WTC11 (cell line): ENCODE results near the gene DYNLT3. TPM values are rescaled to one million over a fixed set of nuclear protein-coding genes. Genes with fewer than 3 reads are reported as not detected.
A peak's percentile ranks its signal among the peaks of the same experiment; 100 is the strongest.

ENCODE experiments used
- ATAC-seq: fragments of 200-7000 bp; cut with Tn5 transposase; 2 replicates; pipeline ENCODE4 v1.10.0; 2021; ENCODE audit warnings: mild to moderate bottlenecking, moderate library complexity
- CTCF ChIA-PET: fragments of 300-600 bp; sonication (Branson Sonifier 250); formaldehyde crosslinking; loops from one replicate; lab custom pipeline; 2021; ENCODE audit warnings: antibody characterized with exemption; lab: Charles Lee
- POLR2A ChIA-PET: fragments of 350-600 bp; sonication (Branson Sonifier 250); formaldehyde crosslinking; loops from one replicate; lab custom pipeline; 2021; ENCODE audit warnings: antibody characterized with exemption; lab: Charles Lee
- DNase-seq: peaks from one replicate; pipeline ENCODE4 v3.0.0; 2021; ENCODE audit warnings: low spot score
- H3K27ac Mint-ChIP-seq: 2 replicates; pipeline ENCODE4 v1.8.0; 2021; ENCODE audit warnings: mixed read lengths
- H3K27me3 Mint-ChIP-seq: 2 replicates; pipeline ENCODE4 v1.8.0; 2021; ENCODE audit warnings: low read depth, mild to moderate bottlenecking, moderate library complexity, mixed read lengths
- H3K36me3 Mint-ChIP-seq: 2 replicates; pipeline ENCODE4 v1.8.0; 2021; ENCODE audit warnings: mixed read lengths
- H3K4me1 Mint-ChIP-seq: 2 replicates; pipeline ENCODE4 v1.8.0; 2022; ENCODE audit warnings: mixed read lengths
- H3K4me3 Mint-ChIP-seq: 2 replicates; pipeline ENCODE4 v1.8.0; 2021; ENCODE audit warnings: mild to moderate bottlenecking, moderate library complexity, mixed read lengths
- H3K9me3 Mint-ChIP-seq: 2 replicates; pipeline ENCODE4 v1.8.0; 2021; ENCODE audit warnings: mixed read lengths
- ATF2 ChIP-seq: sonication (generic); formaldehyde crosslinking; IDR thresholded peaks from 2 replicates; pipeline ENCODE4 v1.8.1; 2022; ENCODE audit warnings: low read depth, missing genetic modification reagents, borderline replicate concordance
- ATF6 ChIP-seq: sonication (generic); formaldehyde crosslinking; IDR thresholded peaks from 2 replicates; pipeline ENCODE4 v1.8.1; 2023; ENCODE audit warnings: mild to moderate bottlenecking, missing genetic modification reagents
- CREB1 ChIP-seq: sonication (generic); formaldehyde crosslinking; IDR thresholded peaks from 2 replicates; pipeline ENCODE4 v1.8.0; 2023; ENCODE audit warnings: mild to moderate bottlenecking, missing genetic modification reagents
- HMGA2 ChIP-seq: fragments of 250-450 bp; sonication (Bioruptor Pico); IDR thresholded peaks from 2 replicates; pipeline ENCODE4 v1.4.0; 2021; ENCODE audit warnings: mild to moderate bottlenecking, moderate library complexity
- MXD4 ChIP-seq: fragments of 250-450 bp; sonication (Bioruptor Pico); IDR thresholded peaks from 2 replicates; pipeline ENCODE4 v1.8.0; 2021; ENCODE audit warnings: mild to moderate bottlenecking, moderate library complexity, borderline replicate concordance
- NFATC4 ChIP-seq: fragments of 250-450 bp; sonication (Bioruptor Pico); IDR thresholded peaks from 2 replicates; pipeline ENCODE4 v1.9.0; 2021; ENCODE audit warnings: mild to moderate bottlenecking
- OVOL2 ChIP-seq: fragments of 250-450 bp; sonication (Bioruptor Pico); IDR thresholded peaks from 2 replicates; pipeline ENCODE4 v1.9.0; 2021; ENCODE audit warnings: mild to moderate bottlenecking, borderline replicate concordance
- RELA ChIP-seq: sonication (generic); formaldehyde crosslinking; IDR thresholded peaks from 2 replicates; pipeline ENCODE4 v1.8.1; 2022; ENCODE audit warnings: missing genetic modification reagents, mild to moderate bottlenecking, borderline replicate concordance
- TEAD1 ChIP-seq: sonication (generic); formaldehyde crosslinking; IDR thresholded peaks from 2 replicates; pipeline ENCODE4 v1.8.0; 2022; ENCODE audit warnings: mild to moderate bottlenecking, missing genetic modification reagents
- TP53 ChIP-seq: sonication (generic); formaldehyde crosslinking; IDR thresholded peaks from 2 replicates; pipeline ENCODE4 v1.8.1; 2023; ENCODE audit warnings: mild to moderate bottlenecking, missing genetic modification reagents
- ZBTB21 ChIP-seq: sonication (generic); formaldehyde crosslinking; IDR thresholded peaks from 2 replicates; pipeline ENCODE4 v1.8.1; 2023; ENCODE audit warnings: mild to moderate bottlenecking, missing genetic modification reagents, borderline replicate concordance
- ZSCAN18 ChIP-seq: fragments of 250-450 bp; sonication (Bioruptor Pico); IDR thresholded peaks from 2 replicates; pipeline ENCODE4 v2.1.2; 2022; ENCODE audit warnings: mild to moderate bottlenecking, moderate library complexity
- total RNA-seq: library from RNA; stranded (reverse); gene quantifications from 3 replicates; pipeline ENCODE4 v1.2.3, GENCODE V29; 2021
- TF ChIP-seq, protein P1 (sequence below): sonication (generic); formaldehyde crosslinking; IDR thresholded peaks from 2 replicates; pipeline ENCODE4 v1.8.1; 2023; ENCODE audit warnings: mild to moderate bottlenecking, missing genetic modification reagents, moderate library complexity
- TF ChIP-seq, protein P2 (sequence below): fragments of 250-450 bp; sonication (Bioruptor Pico); conservative IDR thresholded peaks from 2 replicates; pipeline ENCODE4 v1.9.0; 2021; ENCODE audit warnings: mild to moderate bottlenecking

DYNLT3 gene
- total RNA-seq, 1 experiment from 2014 or later, result 5.1 TPM

GRCh38 chrX:37847733-37848197, 394 bp upstream of the DYNLT3 start:
- POLR2A ChIA-PET, result no interaction called here
- CTCF ChIA-PET, result no interaction called here
- H3K4me1 Mint-ChIP-seq, result no peaks in the 10 kb centered on the region
- peaks cover 2% of the 10 kb centered on the region; the same call in 1 of the 2 replicates for H3K27me3 Mint-ChIP-seq
- TF ChIP-seq HMGA2 (CRISPR knock-in tag) (no peak), ZSCAN18 (CRISPR knock-in tag) (no peak), ATF2 (CRISPR knock-in tag) (no peak), ZBTB21 (CRISPR knock-in tag) (no peak), TP53 (no peak)
- no peak for DNase-seq
- peak overlapping the region; percentile 56 for H3K4me3 Mint-ChIP-seq
- no peak for ATAC-seq
- no peaks in the 10 kb centered on the region for H3K36me3 Mint-ChIP-seq
- H3K9me3 Mint-ChIP-seq, result no peaks in the 10 kb centered on the region
- H3K27ac Mint-ChIP-seq, result 0 out of 2 replicates have a peak overlapping the region, but pooled peaks have one; percentile 27

- TF ChIP-seq CREB1 (CRISPR knock-in tag) (no peak), NFATC4 (CRISPR knock-in tag) (no peak), RELA (CRISPR knock-in tag) (no peak), OVOL2 (CRISPR knock-in tag) (no peak)
- TF ChIP-seq, protein P1, sequence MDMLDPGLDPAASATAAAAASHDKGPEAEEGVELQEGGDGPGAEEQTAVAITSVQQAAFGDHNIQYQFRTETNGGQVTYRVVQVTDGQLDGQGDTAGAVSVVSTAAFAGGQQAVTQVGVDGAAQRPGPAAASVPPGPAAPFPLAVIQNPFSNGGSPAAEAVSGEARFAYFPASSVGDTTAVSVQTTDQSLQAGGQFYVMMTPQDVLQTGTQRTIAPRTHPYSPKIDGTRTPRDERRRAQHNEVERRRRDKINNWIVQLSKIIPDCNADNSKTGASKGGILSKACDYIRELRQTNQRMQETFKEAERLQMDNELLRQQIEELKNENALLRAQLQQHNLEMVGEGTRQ, result no peak
- TF ChIP-seq, protein P2, sequence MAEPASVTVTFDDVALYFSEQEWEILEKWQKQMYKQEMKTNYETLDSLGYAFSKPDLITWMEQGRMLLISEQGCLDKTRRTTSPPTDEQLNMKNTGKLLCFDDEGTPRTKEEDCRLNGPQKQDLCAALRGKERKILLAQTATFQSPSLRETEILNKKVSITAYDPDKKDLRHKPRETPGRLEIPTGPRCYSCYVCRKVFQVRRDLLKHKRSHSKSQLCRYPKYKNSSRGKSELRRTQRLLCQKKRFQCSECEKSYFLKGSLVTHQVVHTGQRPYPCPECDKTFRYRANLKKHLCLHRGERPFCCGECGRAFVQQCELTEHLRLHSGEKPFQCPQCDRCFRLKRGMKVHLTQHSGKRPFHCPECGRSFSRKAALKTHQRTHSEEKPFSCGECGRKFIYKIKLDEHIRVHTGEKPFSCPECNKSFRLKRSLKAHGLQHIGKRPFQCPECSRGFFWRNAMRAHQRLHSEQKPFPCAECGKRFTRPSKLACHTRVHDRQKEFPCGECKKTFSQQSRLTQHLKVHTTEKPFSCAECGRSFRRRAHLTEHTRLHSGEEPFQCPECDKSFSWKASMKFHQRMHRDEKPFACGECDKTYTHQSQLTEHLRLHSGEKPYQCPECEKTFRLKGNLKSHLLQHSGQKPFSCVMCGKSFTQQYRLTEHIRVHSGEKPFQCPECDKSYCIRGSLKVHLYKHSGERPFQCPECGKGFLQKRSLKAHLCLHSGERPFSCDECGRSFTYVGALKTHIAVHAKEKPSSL (CRISPR knock-in tag), result no peak
- Mint-ChIP-seq H3K4me1 (no peaks in the 10 kb centered on the region), H3K27ac (no peak overlapping the region), H3K9me3 (no peaks in the 10 kb centered on the region), H3K27me3 (peaks cover 2% of the 10 kb centered on the region; the same call in 1 of the 2 replicates), H3K36me3 (no peaks in the 10 kb centered on the region), H3K4me3 (peak overlapping the region; percentile 56)
- POLR2A ChIA-PET, result no interaction called here
- ATAC-seq (no peak), DNase-seq (no peak)
- CTCF ChIA-PET, result no interaction called here
Measured at GRCh38 chrX:37846558-37846933, 825 bp downstream of the DYNLT3 start.

DNA sequence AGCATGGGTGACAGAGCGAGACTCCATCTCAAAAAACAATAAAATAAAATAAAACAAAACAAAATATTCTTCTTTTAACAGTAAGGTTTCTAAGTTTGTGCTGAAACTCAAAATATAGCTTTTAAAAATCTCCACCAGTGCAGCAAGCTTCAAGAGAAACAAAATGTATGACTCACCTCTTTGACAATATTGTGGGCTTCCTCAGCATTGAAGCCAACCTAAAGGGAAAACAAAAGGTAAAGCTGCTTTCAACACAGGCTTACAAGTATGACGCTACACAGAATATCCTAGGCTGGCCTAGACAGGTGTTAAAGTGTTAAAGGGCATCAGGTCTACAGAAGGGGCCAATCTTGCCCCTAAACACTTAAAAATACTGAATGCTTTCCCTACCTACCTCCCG, 1.2 kb downstream of the DYNLT3 start:
- no peak for TF ChIP-seq TP53
- TF ChIP-seq MXD4, result no peak
- no peak for TF ChIP-seq TEAD1
- no peak for TF ChIP-seq ATF6
- ATAC-seq (no peak), DNase-seq (no peak)
- Mint-ChIP-seq H3K27me3 (peaks cover 2% of the 10 kb centered on the region; the same call in 1 of the 2 replicates), H3K4me3 (peak overlapping the region; percentile 56), H3K4me1 (no peaks in the 10 kb centered on the region), H3K36me3 (no peaks in the 10 kb centered on the region), H3K9me3 (no peaks in the 10 kb centered on the region), H3K27ac (no peak overlapping the region)
- POLR2A ChIA-PET, result no interaction called here
- CTCF ChIA-PET, result no interaction called here
